SIG-M5 (cell line): ENCODE measurements around the gene PLPP6.

Experiments
- DNase-seq: peaks from one replicate; lab custom pipeline; 2025; lab: John Stamatoyannopoulos, UW

Gene PLPP6

GRCh38 chr9:4662989-4663792 lies 1.1 kb downstream of the PLPP6 start:
- no peak for DNase-seq

DNA sequence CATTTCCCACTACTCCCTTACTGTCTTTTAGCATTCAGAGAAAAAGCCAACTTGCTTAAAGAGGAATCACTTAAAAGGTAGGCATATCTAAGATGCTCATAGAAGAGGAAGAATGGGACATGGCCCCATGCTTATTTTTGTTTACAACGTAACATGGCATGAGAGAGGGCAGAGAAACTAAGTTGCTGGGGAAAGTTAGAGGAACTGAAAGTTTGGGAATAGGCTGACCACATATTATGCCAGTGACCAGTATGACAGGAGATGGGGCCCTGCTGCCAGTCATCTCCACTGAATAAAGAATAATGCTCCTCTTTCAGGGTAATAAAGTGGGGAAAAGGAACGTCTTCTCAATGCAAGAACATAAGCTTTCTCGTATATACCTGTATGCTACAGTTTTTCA lies 1.9 kb downstream of the PLPP6 start:
- no peak for DNase-seq

GRCh38 chr9:4665357-4665756 lies 3.3 kb downstream of the PLPP6 start:
- DNase-seq: no peak

DNA sequence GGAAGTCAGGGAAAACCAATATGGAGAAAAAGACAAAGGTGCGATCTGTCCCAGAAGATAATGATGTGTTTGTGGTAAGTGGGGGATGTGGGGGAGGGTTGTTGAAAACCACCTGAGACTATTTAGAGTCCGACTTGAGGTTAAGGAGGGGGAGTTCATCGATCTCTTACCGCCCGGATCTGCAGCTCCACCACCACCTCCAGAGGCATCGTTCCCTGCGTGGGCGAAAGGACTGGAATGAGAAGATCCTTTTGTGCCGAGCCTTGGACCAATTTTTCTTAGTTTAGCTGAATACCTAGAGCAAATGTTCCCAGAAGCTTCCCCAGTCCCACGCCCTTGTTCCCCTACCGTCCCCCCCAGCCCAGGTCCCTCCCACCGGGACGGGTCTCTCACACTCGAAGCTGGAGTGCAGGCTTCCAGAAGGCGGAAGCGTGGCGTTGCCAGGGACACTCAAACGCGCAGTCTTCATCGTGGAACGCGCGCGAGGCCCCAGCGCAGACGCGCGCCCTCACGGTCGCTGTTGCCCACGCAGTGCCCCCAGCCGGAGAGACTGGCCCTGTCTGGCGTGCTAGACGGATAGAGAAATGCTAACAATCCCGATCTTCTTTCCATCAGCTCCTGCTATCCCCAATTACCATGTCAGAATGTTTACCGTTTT lies 4.1 kb downstream of the PLPP6 start, which contains the start of gene SPATA6L:
SPATA6L (minus strand) TSS at position 439 of the 658 bp plus-strand sequence; CDS start at position 209, 230 bp downstream.
- DNase-seq: no peak

GRCh38 chr9:4667681-4668080 lies 5.6 kb downstream of the PLPP6 start:
- no peak for DNase-seq

DNA sequence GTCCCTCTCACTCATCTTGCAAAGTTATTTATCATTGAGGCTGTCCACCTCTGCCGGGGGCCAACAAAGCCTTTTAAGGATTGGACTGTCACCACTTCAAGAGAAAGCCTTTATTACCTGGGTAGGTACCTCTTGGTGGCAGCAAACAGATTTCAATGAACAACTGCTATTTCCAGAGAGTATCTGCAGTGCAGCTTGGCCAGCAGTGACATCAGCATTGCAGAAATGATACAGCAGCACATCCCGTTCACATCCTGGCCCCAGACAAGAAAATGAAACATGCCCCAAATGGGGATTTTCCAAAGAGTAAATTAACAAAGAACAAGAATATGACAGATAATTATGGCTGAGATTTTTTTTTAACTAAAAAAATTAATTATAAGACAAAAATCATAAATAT lies 6.5 kb downstream of the PLPP6 start:
- DNase-seq: no peak

- no peak for DNase-seq
Observed at GRCh38 chr9:4669890-4670289, 7.8 kb downstream of the PLPP6 start.

DNA sequence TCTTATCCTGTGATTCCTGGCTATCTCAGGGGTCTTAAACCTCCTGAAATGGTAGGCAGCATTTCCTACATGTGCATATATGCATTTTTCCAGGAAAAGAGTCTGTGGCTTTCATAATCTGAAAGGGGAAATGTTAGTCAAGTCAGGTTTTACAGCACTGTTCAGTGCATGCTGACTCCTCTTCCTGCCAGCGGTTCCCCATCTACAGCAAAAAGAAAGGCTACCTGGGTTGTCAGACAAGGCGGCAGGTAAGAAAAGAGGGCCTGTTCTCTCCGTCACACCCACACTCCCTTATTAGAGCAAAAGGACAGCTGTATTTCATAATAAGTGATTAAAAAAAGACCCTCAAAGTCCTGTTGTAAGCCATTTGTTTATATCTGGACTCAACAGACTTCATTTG lies 8.5 kb downstream of the PLPP6 start:
- no peak for DNase-seq

GRCh38 chr9:4671737-4672136 lies 9.6 kb downstream of the PLPP6 start:
- no peak for DNase-seq

GRCh38 chr9:4674783-4675182 lies 12.7 kb downstream of the PLPP6 start:
- DNase-seq: no peak

DNA sequence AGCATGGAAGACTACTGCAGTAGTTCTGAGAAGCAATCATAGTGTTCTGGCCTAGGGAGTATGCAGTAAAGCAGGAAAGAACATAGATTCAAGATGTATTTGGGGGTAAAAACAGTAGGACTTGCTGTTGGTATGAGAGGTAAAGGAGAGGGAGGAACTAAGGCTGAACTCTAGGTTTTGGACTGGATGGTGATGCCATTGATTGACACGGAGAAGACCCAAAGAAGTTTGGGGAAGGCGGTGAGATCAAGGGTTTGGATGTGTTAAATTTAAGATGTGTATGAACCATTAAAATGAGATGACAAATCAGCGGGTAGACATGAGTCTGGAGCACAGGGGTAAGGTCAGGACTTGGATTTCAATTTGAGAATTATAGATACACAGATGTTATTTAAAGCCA lies 15.3 kb downstream of the PLPP6 start:
- DNase-seq: no peak

DNA sequence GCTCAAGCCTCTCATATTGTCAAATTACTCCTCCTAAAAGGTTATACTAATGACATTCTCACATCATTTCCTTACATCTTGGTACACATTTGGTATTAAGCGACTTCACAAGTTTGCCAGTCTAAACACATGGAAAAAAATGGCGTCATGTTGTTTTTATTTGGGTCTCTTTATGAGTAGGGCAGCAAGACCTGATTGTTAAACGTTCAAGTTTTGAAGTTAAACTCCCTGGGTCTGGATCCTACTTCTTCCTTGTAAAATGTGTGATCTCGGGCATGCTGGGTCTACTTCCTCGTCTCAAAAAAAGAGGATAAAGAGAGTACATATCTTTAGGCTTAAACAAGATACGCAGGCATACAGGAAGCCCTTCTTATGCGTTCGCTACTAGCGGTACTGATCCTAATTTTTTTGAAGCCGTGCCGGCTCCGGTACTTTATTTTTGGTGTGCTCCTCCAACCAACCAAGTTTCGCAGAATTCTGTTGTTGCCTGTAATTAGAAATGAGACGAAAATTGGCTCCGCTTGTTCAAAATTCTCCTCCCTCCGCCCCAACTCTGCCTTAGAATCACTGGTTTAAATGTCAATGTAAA lies 16.7 kb downstream of the PLPP6 start:
- no peak for DNase-seq

DNA sequence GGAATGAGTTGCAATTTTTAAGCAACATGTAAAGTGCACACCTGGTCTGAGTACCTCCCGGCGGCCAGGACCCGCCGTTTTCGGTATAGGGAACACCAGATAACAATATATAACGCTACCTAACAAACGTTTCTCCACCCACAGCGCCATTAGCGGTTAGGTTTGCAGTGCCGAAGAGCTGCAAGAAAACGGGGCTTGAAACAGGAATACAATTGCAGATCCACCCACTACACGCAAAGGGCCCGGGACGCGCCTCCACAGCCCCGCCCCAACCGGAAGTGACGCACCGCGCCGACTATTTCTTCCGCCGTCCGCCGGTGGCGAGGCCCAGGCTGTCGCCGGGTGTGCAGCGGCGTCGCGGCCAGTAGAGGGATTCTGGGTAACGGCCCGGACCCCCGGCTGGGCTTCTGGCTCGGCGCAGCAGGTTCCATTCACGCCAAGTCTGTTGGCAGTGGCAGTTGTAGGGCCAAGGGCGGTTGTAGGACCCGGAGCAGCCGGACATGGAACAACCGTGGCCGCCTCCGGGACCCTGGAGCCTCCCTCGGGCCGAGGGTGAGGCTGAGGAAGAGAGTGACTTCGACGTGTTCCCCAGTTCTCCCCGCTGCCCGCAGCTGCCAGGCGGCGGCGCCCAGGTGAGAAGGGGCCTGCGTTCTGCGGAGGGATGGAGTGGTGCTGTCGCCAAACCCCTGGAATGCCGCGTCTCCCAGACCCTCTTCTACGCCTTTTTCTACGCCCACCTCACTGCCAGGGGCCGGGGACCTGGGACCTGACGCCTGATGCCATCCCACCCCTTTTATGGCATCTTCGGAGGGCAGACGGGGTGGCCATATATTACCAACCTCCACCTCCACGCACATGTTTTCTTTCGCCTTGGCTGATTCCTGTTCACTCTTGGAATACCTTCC lies 17.4 kb downstream of the PLPP6 start, which contains the start of gene CDC37L1:
CDC37L1 (plus strand) TSS at position 302 of the 905 bp plus-strand sequence; CDS start at position 501, 199 bp downstream.
- DNase-seq: peak; percentile 79

GRCh38 chr9:4680173-4680525 lies 18.1 kb downstream of the PLPP6 start:
- no peak for DNase-seq

DNA sequence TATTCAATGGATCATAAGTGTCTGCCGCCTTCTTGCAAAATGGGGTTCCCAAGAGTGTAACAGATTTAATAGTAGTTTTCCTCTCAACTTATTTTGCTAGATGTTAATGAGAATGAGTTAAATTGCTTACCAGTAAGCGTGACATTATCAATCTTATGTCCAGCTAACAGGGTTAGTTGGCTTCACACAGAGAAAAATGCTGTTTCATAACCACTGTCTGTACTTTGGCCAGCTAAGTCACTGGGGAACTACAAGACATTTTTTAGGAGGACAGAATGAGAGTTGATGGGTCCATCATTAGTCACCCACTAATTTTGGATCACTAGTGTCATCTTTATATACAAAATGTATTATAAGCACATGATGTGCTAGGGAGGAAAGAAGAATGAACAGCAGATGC lies 18.7 kb downstream of the PLPP6 start:
- no peak for DNase-seq

- DNase-seq: no peak
Observed at GRCh38 chr9:4684820-4685219, 22.7 kb downstream of the PLPP6 start.

- DNase-seq: no peak
Observed at GRCh38 chr9:4686112-4686511, 24.0 kb downstream of the PLPP6 start.

DNA sequence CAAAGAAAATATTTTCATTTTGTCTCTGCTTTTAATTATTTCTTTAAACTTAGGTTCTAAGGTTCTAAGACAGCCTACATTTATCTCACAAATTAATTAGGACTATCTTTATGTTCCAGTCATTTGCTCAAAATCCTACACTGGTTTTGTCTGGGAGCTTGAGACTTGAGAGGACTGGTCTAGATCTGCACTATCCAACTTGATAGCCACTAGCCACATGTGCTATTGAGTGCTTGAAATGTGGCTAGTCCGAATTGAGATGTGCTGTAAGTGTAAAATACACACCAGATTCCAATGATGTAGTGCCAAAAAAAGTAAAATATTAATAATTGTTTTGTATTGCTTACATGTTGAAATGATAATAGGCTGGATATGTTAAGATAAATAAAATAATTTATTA lies 24.5 kb downstream of the PLPP6 start:
- DNase-seq: no peak

DNA sequence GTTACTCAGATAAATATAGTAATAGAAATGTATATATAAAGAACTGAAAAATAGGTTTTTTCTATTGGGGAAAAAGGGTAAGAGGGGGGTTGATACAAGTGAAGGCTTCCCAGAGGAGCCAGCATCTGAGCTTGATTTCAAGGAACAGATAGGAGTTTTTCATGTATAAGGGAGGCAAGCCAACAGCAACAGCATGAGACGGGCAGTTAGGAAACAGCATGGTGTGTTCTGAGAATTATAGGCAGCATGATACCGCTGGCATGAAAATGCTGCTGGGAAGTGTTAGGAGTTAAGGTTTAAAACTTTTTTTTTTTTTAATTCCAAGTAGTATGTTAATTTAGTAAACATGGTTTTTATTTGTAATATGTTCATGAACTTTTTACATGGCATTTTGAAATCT lies 26.9 kb downstream of the PLPP6 start:
- no peak for DNase-seq

DNA sequence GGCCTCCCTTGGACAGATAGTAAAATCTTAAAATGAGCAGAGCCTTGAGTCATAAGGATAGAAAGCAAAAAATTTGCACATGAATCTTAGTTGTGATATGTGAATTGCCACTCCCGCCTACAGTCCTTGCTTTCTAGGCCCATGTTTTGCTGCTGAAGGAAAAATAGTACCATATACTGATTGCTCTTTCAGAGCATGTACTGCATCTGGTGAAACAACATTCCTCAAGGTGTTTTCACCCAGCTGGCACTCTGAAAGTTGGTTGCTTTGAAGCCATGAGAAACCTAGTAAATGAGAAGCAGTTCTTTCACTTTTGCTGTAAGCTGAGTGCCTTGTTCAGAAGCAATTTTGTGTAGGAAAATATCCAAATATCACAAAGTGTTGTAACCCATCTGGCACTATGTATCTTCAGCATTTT lies 27.6 kb downstream of the PLPP6 start:
- DNase-seq: no peak

DNA sequence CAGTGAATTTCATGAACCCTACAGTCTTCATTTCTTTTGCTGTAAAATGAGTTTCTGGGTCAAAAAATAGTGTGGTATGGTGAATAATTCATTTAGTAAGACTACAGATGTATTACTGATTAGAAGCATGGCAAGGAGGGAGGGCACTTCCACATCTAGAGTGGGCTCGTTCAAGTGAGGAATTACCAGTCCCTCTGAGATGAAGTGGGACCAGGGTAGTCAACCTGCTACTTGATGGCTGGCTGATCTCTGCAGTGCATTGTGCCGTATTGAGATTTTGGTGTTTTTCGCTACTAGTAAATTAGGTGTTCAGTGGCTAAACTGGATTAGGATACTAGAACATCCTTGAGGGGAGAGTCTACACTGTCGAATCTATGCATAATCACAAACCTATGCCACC lies 28.1 kb downstream of the PLPP6 start:
- no peak for DNase-seq

DNA sequence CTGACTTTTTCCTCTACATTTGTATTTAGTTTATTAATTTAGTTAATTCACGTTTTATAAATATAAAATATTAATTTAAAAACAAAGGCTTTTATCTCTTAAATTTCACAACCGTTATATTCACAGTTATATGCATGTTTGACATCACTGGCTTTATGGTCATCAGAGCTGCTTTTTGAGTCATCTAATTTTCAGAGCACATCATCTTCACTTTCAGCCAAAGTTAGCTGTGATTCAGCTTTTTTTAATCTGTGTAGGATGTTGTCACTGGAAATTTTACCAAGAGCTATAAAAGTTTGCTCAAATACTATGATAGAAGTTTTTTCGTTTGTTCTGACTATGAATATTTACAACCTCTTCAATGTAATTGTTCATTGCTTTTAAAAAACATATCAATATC lies 29.7 kb downstream of the PLPP6 start:
- DNase-seq: no peak
